Endothelial cell (in vitro differentiated cells): ENCODE results near the gene MS4A2. TPM values are rescaled to one million over a fixed set of nuclear protein-coding genes. Genes with fewer than 3 reads are reported as not detected.

ENCODE experiments used
- DNase-seq: peaks from one replicate; pipeline ENCODE4 v3.0.0; 2021; ENCODE audit warnings: low spot score
- H3K27ac Mint-ChIP-seq: one replicate; pipeline ENCODE4 v1.8.0; 2021; ENCODE audit warnings: mixed read lengths, inconsistent platforms; ENCODE audit not compliant: unreplicated experiment
- H3K27me3 Mint-ChIP-seq: one replicate; pipeline ENCODE4 v1.8.0; 2021; ENCODE audit warnings: mild to moderate bottlenecking, moderate library complexity, mixed read lengths, inconsistent platforms; ENCODE audit not compliant: unreplicated experiment
- H3K36me3 Mint-ChIP-seq: one replicate; pipeline ENCODE4 v1.8.0; 2021; ENCODE audit warnings: mild to moderate bottlenecking, low read depth, mixed read lengths, inconsistent platforms; ENCODE audit not compliant: unreplicated experiment
- H3K4me1 Mint-ChIP-seq: one replicate; pipeline ENCODE4 v1.8.0; 2021; ENCODE audit warnings: mild to moderate bottlenecking, mixed read lengths, inconsistent platforms; ENCODE audit not compliant: unreplicated experiment
- H3K4me3 Mint-ChIP-seq: one replicate; pipeline ENCODE4 v1.8.0; 2021; ENCODE audit warnings: mild to moderate bottlenecking, mixed read lengths, inconsistent platforms; ENCODE audit not compliant: unreplicated experiment
- H3K9me3 Mint-ChIP-seq: one replicate; pipeline ENCODE4 v1.8.0; 2021; ENCODE audit warnings: mixed read lengths, inconsistent platforms; ENCODE audit not compliant: unreplicated experiment
- total RNA-seq: library from RNA; stranded (reverse); fragmentation: NEBNext Ultra II Directional; extraction: Animal tissue kit (Norgen Biotek cat#: 25700); gene quantifications from one replicate; pipeline ENCODE4 v1.2.1, GENCODE V29; 2021; ENCODE audit not compliant: unreplicated experiment
- TF ChIP-seq, protein P1 (sequence below): fragments of 200-600 bp; sonication (generic); IDR thresholded peaks from one replicate; pipeline ENCODE4 v1.5.0; 2021; ENCODE audit warnings: antibody characterized with exemption; ENCODE audit not compliant: unreplicated experiment

MS4A2 gene
- total RNA-seq, 1 donor from 2014 or later = 0.10 TPM

DNA sequence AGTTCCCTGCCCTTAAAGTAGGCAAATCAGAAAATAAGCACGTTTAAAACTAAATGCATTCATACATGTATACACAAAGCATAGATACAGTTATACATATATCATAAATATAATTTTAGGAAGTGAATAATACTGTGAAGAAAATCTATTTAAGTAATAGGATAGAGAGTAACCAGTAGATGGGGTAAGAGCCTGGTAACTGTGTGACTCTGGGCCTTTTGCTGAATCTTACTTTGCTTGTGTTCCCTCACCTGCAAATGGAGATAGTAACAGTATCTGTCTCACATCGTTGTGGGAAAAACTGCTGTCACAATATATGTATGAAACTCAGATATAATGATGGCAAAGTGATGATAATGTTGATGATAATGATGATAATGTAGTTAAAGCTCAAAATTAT is 29.9 kb downstream of the MS4A2 start:
- DNase-seq = no peak
- TF ChIP-seq, protein P1, sequence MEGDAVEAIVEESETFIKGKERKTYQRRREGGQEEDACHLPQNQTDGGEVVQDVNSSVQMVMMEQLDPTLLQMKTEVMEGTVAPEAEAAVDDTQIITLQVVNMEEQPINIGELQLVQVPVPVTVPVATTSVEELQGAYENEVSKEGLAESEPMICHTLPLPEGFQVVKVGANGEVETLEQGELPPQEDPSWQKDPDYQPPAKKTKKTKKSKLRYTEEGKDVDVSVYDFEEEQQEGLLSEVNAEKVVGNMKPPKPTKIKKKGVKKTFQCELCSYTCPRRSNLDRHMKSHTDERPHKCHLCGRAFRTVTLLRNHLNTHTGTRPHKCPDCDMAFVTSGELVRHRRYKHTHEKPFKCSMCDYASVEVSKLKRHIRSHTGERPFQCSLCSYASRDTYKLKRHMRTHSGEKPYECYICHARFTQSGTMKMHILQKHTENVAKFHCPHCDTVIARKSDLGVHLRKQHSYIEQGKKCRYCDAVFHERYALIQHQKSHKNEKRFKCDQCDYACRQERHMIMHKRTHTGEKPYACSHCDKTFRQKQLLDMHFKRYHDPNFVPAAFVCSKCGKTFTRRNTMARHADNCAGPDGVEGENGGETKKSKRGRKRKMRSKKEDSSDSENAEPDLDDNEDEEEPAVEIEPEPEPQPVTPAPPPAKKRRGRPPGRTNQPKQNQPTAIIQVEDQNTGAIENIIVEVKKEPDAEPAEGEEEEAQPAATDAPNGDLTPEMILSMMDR = no peak
- H3K27ac Mint-ChIP-seq = no peak overlapping the region
- H3K4me1 Mint-ChIP-seq = no peaks in the 10 kb centered on the region
- H3K27me3 Mint-ChIP-seq = no peaks in the 10 kb centered on the region
- H3K9me3 Mint-ChIP-seq = no peaks in the 10 kb centered on the region
- no peak overlapping the region for H3K4me3 Mint-ChIP-seq
- no peaks in the 10 kb centered on the region for H3K36me3 Mint-ChIP-seq

DNA sequence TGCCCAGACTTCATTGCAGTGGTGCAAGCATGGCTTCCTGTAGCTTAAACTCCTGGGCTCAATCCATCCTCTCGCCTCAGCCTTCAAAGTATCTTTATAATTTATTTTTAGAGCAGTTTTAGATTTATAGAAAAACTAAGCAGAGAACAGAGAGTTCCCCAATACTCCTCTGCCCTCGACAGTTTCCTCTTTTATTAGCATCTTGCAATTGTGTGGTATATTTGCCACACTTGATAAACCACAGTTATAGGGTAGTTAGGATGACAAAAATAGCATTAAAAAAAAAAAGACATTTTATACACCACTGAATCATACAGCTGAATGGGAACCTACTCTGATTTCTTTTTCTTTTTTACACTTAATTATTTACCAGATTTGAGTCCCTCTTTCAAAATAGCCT is 31.2 kb downstream of the MS4A2 start:
- DNase-seq = no peak
- H3K4me1 Mint-ChIP-seq = peaks cover 4% of the 10 kb centered on the region

DNA sequence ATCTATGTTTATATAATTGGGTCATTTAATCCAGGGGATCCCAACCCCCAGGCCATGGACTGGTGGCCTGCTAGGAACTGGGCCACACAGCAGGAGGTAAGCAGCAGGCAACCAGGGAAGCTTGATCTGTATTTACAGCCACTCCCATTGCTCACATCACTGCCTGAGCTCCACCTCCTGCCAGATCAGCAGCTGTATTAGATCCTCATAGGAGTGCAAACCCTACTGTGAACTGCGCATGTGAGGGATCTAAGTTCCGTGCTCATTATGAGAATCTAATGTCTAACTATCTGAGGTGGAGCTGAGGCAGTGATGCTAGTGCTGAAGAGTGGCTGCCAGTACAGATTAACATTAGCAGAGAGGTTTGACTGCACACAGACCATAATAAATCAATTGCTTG is 32.8 kb downstream of the MS4A2 start:
- TF ChIP-seq, protein P1 = no peak
- Mint-ChIP-seq H3K27ac (no peak overlapping the region), H3K4me1 (peaks cover 6% of the 10 kb centered on the region), H3K27me3 (no peaks in the 10 kb centered on the region), H3K36me3 (no peaks in the 10 kb centered on the region), H3K4me3 (no peak overlapping the region), H3K9me3 (no peaks in the 10 kb centered on the region)
- no peak for DNase-seq

More for the DNA sequence above, 31.2 kb downstream of the MS4A2 start:
- H3K36me3 Mint-ChIP-seq = no peaks in the 10 kb centered on the region
- H3K4me3 Mint-ChIP-seq = no peak overlapping the region
- H3K27me3 Mint-ChIP-seq = no peaks in the 10 kb centered on the region
- H3K9me3 Mint-ChIP-seq = no peaks in the 10 kb centered on the region
- TF ChIP-seq, protein P1 = no peak
- no peak overlapping the region for H3K27ac Mint-ChIP-seq

DNA sequence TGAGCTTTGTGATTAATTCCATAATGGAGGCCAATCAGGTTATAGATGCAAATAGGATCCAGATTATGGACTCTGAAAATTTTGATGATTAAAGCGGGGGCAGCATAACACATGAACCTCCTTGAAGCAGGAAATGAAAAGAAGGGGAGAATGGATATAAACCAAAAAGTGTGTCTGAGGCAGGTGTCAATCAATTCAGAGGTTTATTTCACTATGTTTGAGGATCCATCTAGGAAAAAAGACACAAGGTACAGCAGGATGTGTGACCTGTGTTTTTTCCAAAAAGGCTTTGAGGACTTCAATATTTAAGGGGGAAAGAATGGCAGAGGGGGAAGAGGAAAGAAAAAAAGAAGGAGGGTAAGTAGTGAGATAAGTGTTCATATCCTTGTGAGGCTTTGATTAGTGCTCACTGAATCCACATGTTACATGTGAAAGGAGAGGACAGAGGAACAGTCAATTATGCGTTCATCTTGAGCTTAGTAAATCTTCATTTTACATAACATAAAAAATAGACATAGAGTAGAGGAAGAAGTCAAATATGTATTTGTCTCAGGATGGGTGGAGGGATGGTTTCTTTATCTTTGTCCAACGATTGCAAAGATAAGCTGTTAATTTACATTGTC is 34.1 kb downstream of the MS4A2 start:
- Mint-ChIP-seq H3K27me3 (no peaks in the 10 kb centered on the region), H3K36me3 (no peaks in the 10 kb centered on the region), H3K4me3 (no peak overlapping the region), H3K27ac (no peak overlapping the region), H3K9me3 (no peaks in the 10 kb centered on the region), H3K4me1 (peaks cover 6% of the 10 kb centered on the region)
- TF ChIP-seq, protein P1 = no peak
- DNase-seq = no peak

DNA sequence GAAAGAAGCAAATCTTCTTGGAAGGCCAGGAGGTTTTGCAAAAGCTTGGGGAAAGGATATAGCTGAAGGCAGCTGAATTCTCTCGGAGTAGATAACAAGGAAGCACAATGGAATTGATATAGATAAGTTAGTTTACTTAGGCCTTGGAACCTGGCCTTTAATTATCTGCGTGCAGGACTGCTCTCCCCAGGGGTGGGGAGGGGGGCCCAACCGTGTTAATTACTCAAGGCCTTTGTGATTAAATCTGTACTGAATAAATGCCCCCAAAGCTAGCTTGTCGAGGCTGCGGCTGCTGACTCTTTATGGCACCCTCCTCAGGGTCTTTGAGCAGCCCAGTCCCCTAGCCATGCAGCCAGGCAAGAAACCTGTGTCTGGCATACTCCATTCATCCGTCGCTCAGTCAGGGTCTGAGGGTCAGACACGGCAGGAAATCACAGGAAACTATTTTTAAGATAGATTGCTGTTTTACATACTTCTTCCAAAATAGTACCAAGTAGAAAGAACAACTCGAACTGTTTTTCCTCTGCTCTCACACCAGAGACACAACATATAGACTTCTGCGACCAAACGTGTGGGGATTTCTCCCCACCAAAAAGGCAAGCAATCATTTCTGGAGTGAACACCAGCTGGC is 36.5 kb downstream of the MS4A2 start:
- DNase-seq = no peak
- H3K27me3 Mint-ChIP-seq = no peaks in the 10 kb centered on the region
- H3K4me1 Mint-ChIP-seq = peaks cover 6% of the 10 kb centered on the region
- H3K27ac Mint-ChIP-seq = no peak overlapping the region
- no peaks in the 10 kb centered on the region for H3K36me3 Mint-ChIP-seq
- TF ChIP-seq, protein P1 = no peak
- no peaks in the 10 kb centered on the region for H3K9me3 Mint-ChIP-seq
- no peak overlapping the region for H3K4me3 Mint-ChIP-seq
